ENCODE data around the gene CDH13.

Gene CDH13

GRCh38 chr16:82628711-82629110 is 1.9 kb downstream of the CDH13 start:
- no peak for DNase-seq

- DNase-seq: no peak
Measured at GRCh38 chr16:82629441-82630027, 2.8 kb downstream of the CDH13 start.

- DNase-seq: no peak
Measured at GRCh38 chr16:82630219-82630618, 3.5 kb downstream of the CDH13 start.

- no peak for DNase-seq
Measured at GRCh38 chr16:82630688-82631087, 3.9 kb downstream of the CDH13 start.

- DNase-seq: no peak
Measured at GRCh38 chr16:82631701-82632685, 5.2 kb downstream of the CDH13 start.

GRCh38 chr16:82633964-82634600 is 7.3 kb downstream of the CDH13 start:
- peak; percentile 77 for DNase-seq

- no peak for DNase-seq
Measured at GRCh38 chr16:82634955-82635610, 8.3 kb downstream of the CDH13 start.

GRCh38 chr16:82636485-82636884 is 9.7 kb downstream of the CDH13 start:
- DNase-seq: no peak

GRCh38 chr16:82636958-82637357 is 10.2 kb downstream of the CDH13 start:
- DNase-seq: no peak

- no peak for DNase-seq
Measured at GRCh38 chr16:82638095-82638798, 11.5 kb downstream of the CDH13 start.

GRCh38 chr16:82639263-82639662 is 12.5 kb downstream of the CDH13 start:
- DNase-seq: no peak

- DNase-seq: peak; percentile 56
Measured at GRCh38 chr16:82639666-82640336, 13.0 kb downstream of the CDH13 start.

GRCh38 chr16:82641336-82641984 is 14.7 kb downstream of the CDH13 start:
- DNase-seq: no peak

GRCh38 chr16:82643136-82643535 is 16.4 kb downstream of the CDH13 start:
- DNase-seq: no peak

GRCh38 chr16:82643936-82644630 is 17.3 kb downstream of the CDH13 start:
- DNase-seq: no peak

- no peak for DNase-seq
Measured at GRCh38 chr16:82646504-82646903, 19.7 kb downstream of the CDH13 start.

- DNase-seq: no peak
Measured at GRCh38 chr16:82649766-82650165, 23.0 kb downstream of the CDH13 start.

- no peak for DNase-seq
Measured at GRCh38 chr16:82650804-82651203, 24.0 kb downstream of the CDH13 start.

GRCh38 chr16:82651921-82652601 is 25.3 kb downstream of the CDH13 start:
- DNase-seq: no peak

GRCh38 chr16:82652826-82653225 is 26.1 kb downstream of the CDH13 start:
- no peak for DNase-seq
